Measurements from ENCODE around the gene U2SURP.

GRCh38 chr3:142987080-142987700 is 14.2 kb upstream of the U2SURP start:
- TF ChIP-seq GATA3 (IDR thresholded peaks at IDR 0.05; ENCODE audit: low read depth, low read length): no peak
- no peak for TF ChIP-seq GATA2 (IDR thresholded peaks at IDR 0.05; ENCODE audit: low read depth, low read length)
